SK-N-SH (cell line): ENCODE data around the gene RGL1. TPM values are rescaled to one million over a fixed set of nuclear protein-coding genes. Genes with fewer than 3 reads are reported as not detected.

Source experiments
- CTCF ChIA-PET: fragments of 300-600, 350-600 bp; formaldehyde crosslinking; extraction: SDS; loops from one replicate; lab custom pipeline; 2021; lab: Yijun Ruan, JAX
- POLR2A ChIA-PET: fragments of 350-600 bp; sonication (Branson Sonifier 250); formaldehyde crosslinking; extraction: SDS; loops from one replicate; lab custom pipeline; 2020; ENCODE audit warnings: antibody characterized with exemption, inconsistent platforms; lab: Yijun Ruan, JAX
- DNase-seq: peaks from one replicate; pipeline ENCODE4 v3.0.0; 2012
- H2AFZ ChIP-seq: fragments of 200-600 bp; sonication (generic); 2 replicates; pipeline ENCODE4 v1.8.1; 2016; ENCODE audit warnings: antibody characterized with exemption, mild to moderate bottlenecking, low read depth
- H3F3A ChIP-seq: fragments of 200-600 bp; sonication (generic); replicated peaks from 2 replicates; pipeline ENCODE3; 2016; ENCODE audit warnings: antibody characterized with exemption, mild to moderate bottlenecking; ENCODE audit not compliant: insufficient read depth
- H3K27ac ChIP-seq, 2 experiments: fragments of 200-500 bp in 1 of 2; fragments of 200-600 bp in 1 of 2; sonication (Bioruptor generic) in 1 of 2; sonication (generic), shearing (Covaris generic) in 1 of 2; 2 replicates each; pipeline versions ENCODE4 v1.5.1 to v1.6.1; 2014 to 2016; ENCODE audit warnings: low read depth in 2 of 2, inconsistent platforms in 1 of 2, low read length in 1 of 2, mild to moderate bottlenecking in 1 of 2, mixed read lengths in 1 of 2
- H3K27me3 ChIP-seq: fragments of 200-600 bp; sonication (generic), shearing (Covaris generic); 2 replicates; pipeline ENCODE4 v1.6.1; 2016; ENCODE audit warnings: mixed run types; ENCODE audit not compliant: insufficient read depth
- H3K36me3 ChIP-seq, 2 experiments: fragments of 200-500 bp in 1 of 2; fragments of 200-600 bp in 1 of 2; sonication (Bioruptor generic) in 1 of 2; sonication (generic) in 1 of 2; replicated peaks in 1 of 2; 2 replicates each; pipeline versions ENCODE3 to v1.5.1; 2014 to 2016; ENCODE audit warnings: low read length in 1 of 2, mild to moderate bottlenecking in 1 of 2; ENCODE audit not compliant: insufficient read depth in 2 of 2, control insufficient read depth in 1 of 2
- H3K4me1 ChIP-seq, 2 experiments: fragments of 200-500 bp in 1 of 2; fragments of 200-600 bp in 1 of 2; sonication (Bioruptor generic) in 1 of 2; sonication (generic), shearing (Covaris generic) in 1 of 2; 2 replicates each; pipeline versions ENCODE4 v1.5.1 to v1.6.1; 2014 to 2016; ENCODE audit warnings: low read depth in 1 of 2, low read length in 1 of 2, mixed run types in 1 of 2; ENCODE audit not compliant: insufficient read depth in 2 of 2, control insufficient read depth in 1 of 2
- H3K4me2 ChIP-seq: fragments of 200-600 bp; sonication (generic), shearing (Covaris generic); 2 replicates; pipeline ENCODE4 v1.6.1; 2017; ENCODE audit warnings: mixed run types
- H3K4me3 ChIP-seq, 2 experiments: fragments of 200-500 bp in 1 of 2; fragments of 200-600 bp in 1 of 2; sonication (Bioruptor generic) in 1 of 2; sonication (generic), shearing (Covaris generic) in 1 of 2; 2 replicates each; pipeline versions ENCODE4 v1.5.1 to v1.8.1; 2014 to 2016; ENCODE audit warnings: low read depth in 2 of 2, inconsistent platforms in 1 of 2, low read length in 1 of 2, mild to moderate bottlenecking in 1 of 2, mixed read lengths in 1 of 2, moderate library complexity in 1 of 2
- H3K79me2 ChIP-seq: fragments of 200-600 bp; sonication (generic); 2 replicates; pipeline ENCODE4 v1.8.1; 2017; ENCODE audit warnings: mild to moderate bottlenecking; ENCODE audit not compliant: insufficient read depth
- H3K9ac ChIP-seq: fragments of 200-600 bp; sonication (generic); 2 replicates; pipeline ENCODE4 v1.6.1; 2017; ENCODE audit warnings: mixed run types
- H3K9me2 ChIP-seq: fragments of 200-600 bp; sonication (generic); 2 replicates; pipeline ENCODE4 v1.6.1; 2017; ENCODE audit warnings: mixed run types
- H3K9me3 ChIP-seq: fragments of 200-600 bp; sonication (generic); 2 replicates; pipeline ENCODE4 v1.6.1; 2017; ENCODE audit warnings: mixed run types, mild to moderate bottlenecking, moderate library complexity
- H4K20me1 ChIP-seq: fragments of 200-600 bp; sonication (generic); 2 replicates; pipeline ENCODE4 v1.6.1; 2017; ENCODE audit warnings: mild to moderate bottlenecking, mixed run types; ENCODE audit not compliant: insufficient read depth
- CTCF ChIP-seq: fragments of 200-600 bp; sonication (generic); IDR thresholded peaks from 2 replicates; pipeline ENCODE4 v1.6.1; 2017; ENCODE audit warnings: antibody characterized with exemption, mild to moderate bottlenecking, moderate library complexity
- FOSL2 ChIP-seq: IDR thresholded peaks from 2 replicates; pipeline ENCODE4 v1.4.0; 2012; ENCODE audit warnings: low read depth, mild to moderate bottlenecking, moderate library complexity, borderline replicate concordance
- FOXM1 ChIP-seq: IDR thresholded peaks from 2 replicates; pipeline ENCODE4 v1.4.0; 2012; ENCODE audit warnings: low read depth, mild to moderate bottlenecking
- JUND ChIP-seq: IDR thresholded peaks from 2 replicates; pipeline ENCODE4 v1.4.0; 2012
- MAX ChIP-seq: IDR thresholded peaks from 2 replicates; pipeline ENCODE4 v1.4.0; 2012; ENCODE audit warnings: low read depth
- NFIC ChIP-seq: IDR thresholded peaks from 2 replicates; pipeline ENCODE4 v1.4.0; 2012; ENCODE audit warnings: borderline replicate concordance
- PBX3 ChIP-seq: IDR thresholded peaks from 2 replicates; pipeline ENCODE4; 2012
- POLR2AphosphoS5 ChIP-seq: IDR thresholded peaks from 2 replicates; pipeline ENCODE4 v1.6.1; 2012; ENCODE audit warnings: low read depth, low read length
- REST ChIP-seq: IDR thresholded peaks from 2 replicates; pipeline ENCODE4 v1.6.1; 2012; ENCODE audit warnings: mild to moderate bottlenecking, low read depth, low read length, moderate library complexity
- SIN3A ChIP-seq: IDR thresholded peaks from 2 replicates; pipeline ENCODE4 v1.6.1; 2012; ENCODE audit warnings: low read depth, mild to moderate bottlenecking, low read length, moderate library complexity, borderline replicate concordance
- TAF1 ChIP-seq: IDR thresholded peaks from 2 replicates; pipeline ENCODE4 v1.6.1; 2012; ENCODE audit warnings: low read depth, mild to moderate bottlenecking, low read length, moderate library complexity, borderline replicate concordance
- TCF12 ChIP-seq: IDR thresholded peaks from 2 replicates; pipeline ENCODE4 v1.4.0; 2012
- USF1 ChIP-seq: IDR thresholded peaks from 2 replicates; pipeline ENCODE4 v1.4.0; 2012; ENCODE audit warnings: low read depth, borderline replicate concordance
- USF2 ChIP-seq: fragments of 150-350 bp; IDR thresholded peaks from 2 replicates; pipeline ENCODE4 v1.6.1; 2017; ENCODE audit warnings: antibody characterized with exemption, low read length, low read depth, borderline replicate concordance
- YY1 ChIP-seq: IDR thresholded peaks from 2 replicates; pipeline ENCODE4 v1.4.0; 2012; ENCODE audit warnings: low read depth, mild to moderate bottlenecking
- WGBS: methylation state at CpG from one replicate; pipeline ENCODE4 v1.1.6; 2017; ENCODE audit warnings: low lambda C conversion rate; 5-methylcytosine and 5-hydroxymethylcytosine counted together
- polyA plus RNA-seq, 3 experiments: library from polyadenylated mRNA; depleted of rRNA; stranded (reverse); fragments of >200 nt; gene quantifications; 2 replicates each; pipeline ENCODE4 v1.2.3, GENCODE V29; 2012

Gene RGL1
- polyA plus RNA-seq, 1 of the 3 experiments (the other 2 are of a cell fraction) = 8.3 TPM

GRCh38 chr1:183942933-183943693, 138.2 kb downstream of the RGL1 start:
- Histone ChIP-seq H3K9me2 (no peaks in the 10 kb centered on the region), H3K9ac (no peak overlapping the region), H3K27me3 (no peaks in the 10 kb centered on the region), H3K4me3 (no peak overlapping the region), H3F3A (peaks cover 4% of the 10 kb centered on the region), H3K4me1 (peaks cover 3 to 13% of the 10 kb centered on the region in 2 experiments; a peak in 2 of 4 replicates), H3K9me3 (no peaks in the 10 kb centered on the region), H3K79me2 (no peaks in the 10 kb centered on the region), H3K27ac (peak overlapping the region; percentile 22 to 50; a peak in 3 of 4 replicates), H4K20me1 (no peaks in the 10 kb centered on the region), H2AFZ (peak overlapping the region; percentile 38; the same call in 1 of the 2 replicates), H3K4me2 (peak overlapping the region; percentile 5; the same call in 1 of the 2 replicates), H3K36me3 (peaks cover under 1 to 3% of the 10 kb centered on the region in 2 experiments)
- WGBS = 52% methylated on average over 5 of the region's 5 CpGs
- ChIA-PET POLR2A (no interaction called here), CTCF (interaction anchor here (1.3 kb wide), 1 partner anchor 14 kb away, joined by 3 read pairs; no protein-coding TSS in a partner anchor)
- DNase-seq = no peak
- no peak for TF ChIP-seq YY1
- peak; percentile 9; the same call in 1 of the 2 replicates for TF ChIP-seq FOSL2
- TF ChIP-seq SIN3A = peak; percentile 19; the same call in 1 of the 2 replicates
- 0 out of 2 replicates have a peak, but pooled peaks have one; percentile 3 for TF ChIP-seq USF2
- TF ChIP-seq POLR2AphosphoS5 = no peak
- 0 out of 2 replicates have a peak, but pooled peaks have one; percentile 19 for TF ChIP-seq REST
- TF ChIP-seq CTCF = peak; percentile 30
- peak; percentile 30; the same call in 1 of the 2 replicates for TF ChIP-seq JUND
- no peak for TF ChIP-seq FOXM1
- peak; percentile 50; the same call in 1 of the 2 replicates for TF ChIP-seq NFIC
- TF ChIP-seq PBX3 = peak; percentile 77
- 0 out of 2 replicates have a peak, but pooled peaks have one; percentile 59 for TF ChIP-seq MAX
- TF ChIP-seq USF1 = peak; percentile 88
- TF ChIP-seq TCF12 = peak; percentile 77
- 0 out of 2 replicates have a peak, but pooled peaks have one; percentile 20 for TF ChIP-seq TAF1
